ENCODE measurements around the gene RNF224.

The RNF224 gene

DNA sequence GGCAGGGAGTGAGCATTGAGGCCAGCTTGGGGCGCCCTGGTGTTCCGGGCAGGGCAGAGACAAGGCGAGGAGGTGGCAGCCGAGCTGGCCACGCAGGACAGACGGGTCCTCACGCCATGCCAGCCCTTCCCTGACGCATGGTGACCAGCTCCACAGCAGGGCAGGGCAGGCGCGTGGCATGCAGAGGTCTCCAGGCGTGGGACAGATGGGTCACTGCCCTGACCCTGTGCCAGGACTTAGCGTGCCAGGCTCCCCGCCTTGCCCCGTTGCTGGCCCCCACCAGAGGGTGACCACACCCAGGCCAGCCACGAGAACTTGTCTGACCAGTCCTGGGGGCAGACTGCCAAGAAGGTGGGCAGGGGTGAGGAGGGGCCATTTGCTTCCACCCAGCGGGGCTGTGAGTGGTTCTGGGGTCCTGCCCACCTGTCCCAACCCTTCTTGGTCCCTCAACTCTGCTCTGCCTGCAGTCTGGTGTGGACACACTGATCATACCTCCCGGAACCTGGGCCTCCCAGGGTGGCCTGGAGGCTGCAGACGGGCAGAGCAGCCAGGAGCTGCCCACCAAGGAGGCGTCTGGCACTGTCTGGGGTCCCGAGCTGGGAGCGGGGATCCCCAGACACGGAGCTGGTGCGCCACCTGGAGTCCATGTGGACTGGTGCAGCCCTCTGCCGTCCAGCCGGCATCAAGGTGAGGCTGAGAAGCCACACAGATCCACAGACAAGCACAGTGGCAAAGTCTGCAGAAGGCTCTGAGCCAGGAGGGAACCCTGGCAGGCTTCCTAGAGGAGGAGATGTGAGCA is at the start of gene RNF224:
Gene RNF224, plus strand, starts transcription at position 449 of the 799 bp plus-strand sequence. CDS start 834 bp downstream, outside the sequence.
- DNase-seq, result peak; percentile 81 to 86

DNA sequence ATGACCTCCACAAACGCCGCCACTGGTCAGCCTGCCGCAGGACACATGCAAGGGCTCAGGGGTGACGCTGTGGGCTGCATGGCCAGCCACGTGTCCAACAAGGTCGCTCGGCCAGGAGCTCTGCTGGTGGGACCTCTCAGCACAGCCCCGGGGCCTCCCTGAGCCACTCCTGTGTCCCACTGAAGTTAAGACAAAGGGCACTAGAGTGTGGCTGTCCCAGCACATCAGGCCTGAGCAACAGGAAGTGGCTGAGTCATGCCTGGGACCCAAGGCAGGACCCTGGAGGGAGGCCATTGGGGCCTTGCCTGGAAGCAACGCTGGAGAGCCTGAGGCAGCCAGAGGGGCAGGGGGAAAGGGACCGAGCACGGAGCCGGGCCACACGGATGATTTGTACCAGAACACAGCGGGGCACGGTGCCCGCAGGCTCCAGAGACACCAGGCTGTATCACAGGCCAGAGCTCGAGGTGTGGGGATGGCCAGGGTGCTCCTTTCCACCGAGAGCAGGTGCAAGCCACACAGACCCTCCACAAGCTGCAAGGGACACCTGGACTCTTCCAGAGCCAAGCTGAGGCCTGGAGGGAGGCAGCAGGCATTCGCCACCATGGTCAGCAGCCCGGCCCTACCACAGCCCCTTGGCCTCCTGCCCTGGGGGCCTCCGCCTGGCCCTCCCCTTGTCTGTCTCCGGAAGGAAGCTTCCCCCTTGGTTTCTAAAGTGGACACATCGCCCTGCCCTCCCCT is 48.9 kb upstream of the RNF224 start:
- no peak for DNase-seq

GRCh38 chr9:137178939-137179630 is 48.2 kb upstream of the RNF224 start:
- no peak for DNase-seq

DNA sequence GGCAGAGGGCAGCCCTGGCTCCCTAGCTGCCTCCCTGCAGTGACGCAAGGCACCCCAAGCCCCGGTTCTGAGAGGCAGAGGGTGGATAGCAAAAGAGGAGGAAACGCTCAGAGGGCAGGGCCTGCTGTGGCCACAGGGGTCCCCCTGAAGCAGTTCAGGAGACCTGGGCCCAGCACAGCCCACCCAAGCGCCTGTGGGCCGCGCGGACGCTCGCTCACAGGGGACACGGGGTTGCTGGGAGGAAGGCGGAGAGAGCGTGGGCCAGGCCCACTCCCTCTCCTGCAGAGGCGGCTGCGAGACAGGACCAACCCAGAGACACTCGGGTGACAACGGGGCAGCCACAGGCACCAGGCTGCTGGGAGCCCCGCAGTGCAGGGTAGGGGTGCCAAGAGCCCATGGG is 47.5 kb upstream of the RNF224 start:
- DNase-seq, result no peak

- DNase-seq, result no peak
Measured at GRCh38 chr9:137180491-137180890, 46.8 kb upstream of the RNF224 start.

DNA sequence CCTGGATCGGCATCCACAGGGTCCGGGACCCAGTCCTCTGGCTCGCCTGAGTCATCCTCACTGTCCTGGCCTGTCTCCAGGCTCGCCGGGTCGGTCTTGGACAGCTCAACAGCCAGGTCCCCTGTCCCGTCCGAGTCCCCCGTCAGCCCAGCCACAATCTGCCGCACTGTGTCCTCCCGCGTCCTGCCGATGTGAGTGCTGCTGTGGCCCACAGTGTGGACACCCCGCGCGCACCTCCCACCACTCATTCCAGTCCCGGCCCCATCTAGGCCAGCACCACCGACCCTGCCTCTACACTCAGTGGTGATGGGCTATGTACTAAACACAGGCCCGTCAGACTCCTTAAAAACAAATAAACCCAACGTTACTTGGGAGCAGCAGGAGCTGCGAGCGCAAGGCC is 45.6 kb upstream of the RNF224 start:
- DNase-seq, result no peak

DNA sequence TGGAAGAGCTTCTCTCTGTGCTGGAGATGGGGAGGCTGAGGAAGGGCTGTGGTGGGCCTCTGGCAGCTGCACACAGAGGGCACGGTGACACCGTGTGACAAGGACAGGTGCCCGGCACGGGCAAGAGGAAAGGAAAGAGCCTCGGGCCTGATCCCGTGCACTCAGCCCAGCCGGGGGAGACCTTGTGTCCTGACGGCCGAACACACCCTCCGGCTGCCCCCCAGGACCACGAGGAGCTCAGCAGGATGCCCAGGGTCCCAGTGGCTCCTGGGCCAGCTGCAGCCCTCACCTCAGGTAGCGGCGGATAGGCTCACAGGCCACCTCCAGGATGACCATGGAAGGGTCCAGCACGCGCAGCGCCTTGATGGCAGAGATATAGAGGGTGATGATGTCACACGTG is 44.5 kb upstream of the RNF224 start:
- no peak for DNase-seq

- DNase-seq, result no peak
Measured at GRCh38 chr9:137183980-137184595, 43.2 kb upstream of the RNF224 start.

- DNase-seq, result no peak
Measured at GRCh38 chr9:137184881-137185660, 42.2 kb upstream of the RNF224 start.

- DNase-seq, result no peak
Measured at GRCh38 chr9:137185921-137186320, 41.4 kb upstream of the RNF224 start.

DNA sequence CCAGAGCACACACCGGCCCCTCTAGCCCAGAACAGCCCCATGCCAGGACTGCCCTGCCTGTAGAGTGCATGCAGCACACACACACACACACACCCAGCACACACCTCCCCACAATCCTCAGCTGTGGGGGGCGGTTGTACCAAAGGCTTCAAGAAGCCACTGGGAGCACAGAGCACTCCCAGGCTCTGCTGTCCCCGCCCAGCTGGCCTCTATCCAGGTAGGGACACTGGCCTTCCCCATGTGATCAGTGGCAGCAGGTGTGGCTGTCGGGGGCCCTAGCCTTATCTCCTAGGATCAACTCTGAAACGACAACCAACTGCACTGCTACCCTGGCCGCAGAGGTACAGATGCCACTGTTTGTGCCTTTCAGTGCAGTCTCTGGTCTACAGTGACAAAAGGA is 40.9 kb upstream of the RNF224 start:
- no peak for DNase-seq

- no peak for DNase-seq
Measured at GRCh38 chr9:137187386-137187785, 39.9 kb upstream of the RNF224 start.

GRCh38 chr9:137188086-137188489 is 39.2 kb upstream of the RNF224 start:
- DNase-seq, result no peak

DNA sequence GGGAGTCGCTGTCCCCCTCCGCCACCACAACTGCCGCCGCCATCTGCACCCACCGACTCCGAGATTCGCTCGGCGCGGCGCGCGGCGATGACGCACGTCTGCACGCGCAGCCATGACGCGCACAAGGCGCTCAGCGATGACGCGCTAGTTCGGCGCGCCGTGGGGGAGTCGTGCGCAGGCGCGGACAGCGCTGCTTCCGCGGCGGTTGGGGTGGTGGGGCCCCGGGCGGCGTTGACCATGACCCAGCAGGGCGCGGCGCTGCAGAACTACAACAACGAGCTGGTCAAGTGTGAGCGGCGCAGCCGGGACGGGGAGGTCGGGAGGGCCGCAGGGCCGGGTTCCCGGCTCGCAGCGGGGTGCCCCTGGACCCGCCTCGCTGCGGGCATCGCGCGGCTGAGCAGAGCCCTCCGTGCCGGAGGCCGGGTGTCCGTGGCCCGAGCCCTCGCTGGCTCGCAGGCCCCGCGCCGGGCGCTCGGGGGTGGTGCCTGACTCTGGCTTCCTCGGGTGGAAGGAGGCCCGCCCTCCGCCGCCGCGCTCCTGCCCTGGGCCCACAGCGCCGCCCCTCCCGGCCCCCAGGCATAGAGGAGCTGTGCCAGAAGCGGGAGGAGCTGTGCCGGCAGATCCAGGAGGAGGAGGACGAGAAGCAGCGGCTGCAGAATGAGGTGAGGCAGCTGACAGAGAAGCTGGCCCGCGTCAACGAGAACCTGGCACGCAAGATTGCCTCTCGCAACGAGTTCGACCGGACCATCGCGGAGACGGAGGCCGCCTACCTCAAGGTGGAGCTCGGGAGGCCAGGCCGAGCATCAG is 38.6 kb upstream of the RNF224 start, which contains the start of the genes ANAPC2 and SSNA1:
Gene ANAPC2, minus strand, starts transcription at position 71 of the 807 bp plus-strand sequence. Its CDS starts 28 bp downstream, at position 43.
Gene SSNA1, plus strand, starts transcription at position 187 of the 807 bp plus-strand sequence. Its CDS starts 51 bp downstream, at position 238.
- peak; percentile 91 to 94 for DNase-seq

GRCh38 chr9:137189297-137190295 is 37.7 kb upstream of the RNF224 start:
- DNase-seq, result no peak

DNA sequence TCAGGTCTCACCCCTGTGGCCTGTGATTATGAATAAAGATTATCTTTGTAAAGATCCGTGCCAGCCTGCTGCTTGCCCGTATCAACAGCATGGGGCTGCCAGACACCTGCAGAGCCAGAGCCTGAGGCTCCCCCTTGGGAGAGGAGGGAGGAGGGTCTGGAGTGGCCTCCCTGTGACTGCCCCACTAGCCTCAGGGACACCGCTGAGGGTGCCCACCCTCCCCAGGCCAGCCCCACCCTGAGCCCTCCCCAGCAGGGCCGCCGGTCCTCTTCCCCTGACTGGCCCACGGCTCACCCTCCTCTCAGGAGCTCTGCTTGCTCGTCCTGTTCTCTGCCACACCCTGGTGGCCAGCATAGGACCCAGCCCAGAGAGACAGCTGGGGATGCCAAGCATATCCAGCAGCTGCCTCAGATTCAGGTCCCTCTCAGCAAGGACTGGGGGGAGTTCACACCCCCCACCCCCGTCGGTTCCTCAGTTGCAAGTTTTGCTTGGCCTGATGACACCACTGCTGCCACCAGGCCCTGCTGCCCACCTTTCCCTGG is 36.9 kb upstream of the RNF224 start:
- no peak for DNase-seq

- no peak for DNase-seq
Measured at GRCh38 chr9:137191245-137191644, 36.1 kb upstream of the RNF224 start.

DNA sequence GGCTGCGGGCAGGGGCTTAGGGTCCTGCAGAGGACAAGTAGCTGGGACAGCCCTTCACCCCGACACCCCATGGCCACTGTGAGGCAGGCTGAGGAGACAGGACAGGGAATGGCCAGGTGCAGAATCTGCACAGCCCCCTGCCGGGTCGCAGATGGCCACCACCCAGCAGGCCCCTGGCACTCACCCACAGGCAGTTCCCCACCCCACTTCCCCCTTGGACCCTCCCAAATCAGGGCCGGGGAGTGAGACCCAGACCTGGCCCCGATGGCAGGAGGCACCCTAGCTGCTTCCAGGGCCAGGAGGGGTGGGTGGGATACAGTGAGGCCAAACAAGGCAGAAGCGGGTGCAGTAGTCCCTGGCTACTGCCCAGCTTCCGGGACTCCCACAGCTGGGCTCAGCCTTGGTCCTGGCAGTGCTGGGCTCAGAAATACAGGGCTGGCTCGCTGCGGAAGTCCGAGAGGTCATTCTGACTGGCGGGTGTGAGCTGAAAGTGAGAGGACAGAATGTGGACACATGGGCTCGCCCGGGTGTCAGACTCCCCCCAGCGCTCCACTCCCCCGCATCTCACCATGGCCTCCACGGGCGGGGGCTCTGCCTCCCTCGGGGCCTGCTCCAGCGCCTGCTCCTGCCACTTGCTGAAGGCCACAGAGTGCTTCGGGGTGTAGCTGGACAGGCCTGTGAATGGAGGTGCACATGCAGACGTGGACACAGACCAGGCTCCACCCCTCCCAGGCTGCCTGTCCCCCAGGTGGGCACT is 35.4 kb upstream of the RNF224 start:
- no peak for DNase-seq

- DNase-seq, result no peak
Measured at GRCh38 chr9:137192448-137192780, 34.9 kb upstream of the RNF224 start.

Measured in CD4-positive, alpha-beta T cell treated with Interferon alpha-2 for 1 hour (primary cell).